Osteoblast (primary cell): Measurements from ENCODE around the gene TGIF1. TPM values are rescaled to one million over a fixed set of nuclear protein-coding genes. Genes with fewer than 3 reads are reported as not detected.
A peak's percentile ranks its signal among the peaks of the same experiment; 100 is the strongest.
"Not testable (repeated sequence)": the region's sequence is repeated elsewhere in the genome, so short reads cannot be mapped to it uniquely, and the experiment has no call there.

Experiments
- DNase-seq: peaks from one replicate; pipeline ENCODE4 v3.0.0; 2011; ENCODE audit warnings: low spot score, mixed read lengths; ENCODE audit not compliant: insufficient read length; ENCODE audit errors: missing footprints
- H2AFZ ChIP-seq: 2 replicates; pipeline ENCODE4 v1.6.0; 2011; ENCODE audit warnings: mild to moderate bottlenecking, low read length
- H3K27ac ChIP-seq: 2 replicates; pipeline ENCODE4 v1.5.1; 2011; ENCODE audit warnings: mild to moderate bottlenecking, low read depth, low read length, moderate library complexity
- H3K27me3 ChIP-seq: 2 replicates; pipeline ENCODE4 v1.6.0; 2012; ENCODE audit warnings: mild to moderate bottlenecking, control low read depth, inconsistent platforms, low read length, moderate library complexity; ENCODE audit not compliant: insufficient read depth
- H3K36me3 ChIP-seq: 2 replicates; pipeline ENCODE4 v1.5.1; 2011; ENCODE audit warnings: mild to moderate bottlenecking, low read length, control low read depth, moderate library complexity; ENCODE audit not compliant: insufficient read depth
- H3K4me1 ChIP-seq: 2 replicates; pipeline ENCODE4 v1.5.1; 2011; ENCODE audit warnings: mild to moderate bottlenecking, low read length, control low read depth, moderate library complexity; ENCODE audit not compliant: insufficient read depth
- H3K4me2 ChIP-seq: 2 replicates; pipeline ENCODE4 v1.6.0; 2011; ENCODE audit warnings: mild to moderate bottlenecking, low read length; ENCODE audit not compliant: insufficient read depth
- H3K4me3 ChIP-seq: fragments of 200-600 bp; sonication (generic); 3 replicates; pipeline ENCODE4 v1.5.1; 2012; ENCODE audit warnings: mild to moderate bottlenecking, low read length, inconsistent platforms; ENCODE audit not compliant: insufficient read depth
- H3K79me2 ChIP-seq: 2 replicates; pipeline ENCODE4 v1.6.0; 2012; ENCODE audit warnings: mild to moderate bottlenecking, low read length, control low read depth, inconsistent platforms; ENCODE audit not compliant: insufficient read depth
- H3K9me3 ChIP-seq: 2 replicates; pipeline ENCODE4 v1.5.1; 2011; ENCODE audit warnings: low read depth, low read length, control low read depth
- H4K20me1 ChIP-seq: 2 replicates; pipeline ENCODE4 v1.6.0; 2012; ENCODE audit warnings: mild to moderate bottlenecking, low read length, control low read depth; ENCODE audit not compliant: insufficient read depth
- total RNA-seq: library from RNA; depleted of rRNA; stranded (reverse); fragments of >200 nt; gene quantifications from 2 replicates; pipeline ENCODE4 v1.2.3, GENCODE V29; 2012
- TF ChIP-seq, protein P1 (sequence below): IDR thresholded peaks from 2 replicates; pipeline ENCODE4 v1.5.1; 2011; ENCODE audit warnings: mild to moderate bottlenecking, low read depth, low read length, moderate library complexity; ENCODE audit errors: extremely low read depth

TGIF1 gene
- total RNA-seq, 1 donor, result 150 TPM

DNA sequence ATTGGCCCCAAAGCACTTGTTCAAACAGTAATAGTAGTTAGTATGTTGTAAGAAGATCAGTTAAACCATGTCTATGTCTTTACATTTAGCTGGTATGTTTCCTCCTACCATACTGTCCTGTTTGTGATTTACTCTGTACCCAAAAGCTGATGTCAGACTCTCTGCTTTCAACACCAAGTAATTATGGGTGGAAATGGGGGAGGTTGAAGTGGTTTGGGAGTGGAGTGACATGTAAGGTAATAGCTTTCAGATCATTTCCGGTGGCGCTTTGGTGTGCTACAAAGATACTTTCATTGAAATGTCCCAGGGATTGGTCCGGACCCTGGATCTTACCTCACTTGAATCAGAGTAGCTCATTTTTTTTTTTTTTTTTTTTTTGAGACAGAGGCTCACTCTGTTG is 39.7 kb upstream of the TGIF1 start:
- Histone ChIP-seq H3K36me3 (no peaks in the 10 kb centered on the region), H4K20me1 (no peaks in the 10 kb centered on the region), H3K4me3 (no peak overlapping the region), H3K27ac (no peak overlapping the region), H3K27me3 (no peaks in the 10 kb centered on the region), H2AFZ (no peak overlapping the region), H3K4me1 (no peaks in the 10 kb centered on the region), H3K9me3 (no peaks in the 10 kb centered on the region), H3K4me2 (no peak overlapping the region), H3K79me2 (no peaks in the 10 kb centered on the region)
- TF ChIP-seq, protein P1, sequence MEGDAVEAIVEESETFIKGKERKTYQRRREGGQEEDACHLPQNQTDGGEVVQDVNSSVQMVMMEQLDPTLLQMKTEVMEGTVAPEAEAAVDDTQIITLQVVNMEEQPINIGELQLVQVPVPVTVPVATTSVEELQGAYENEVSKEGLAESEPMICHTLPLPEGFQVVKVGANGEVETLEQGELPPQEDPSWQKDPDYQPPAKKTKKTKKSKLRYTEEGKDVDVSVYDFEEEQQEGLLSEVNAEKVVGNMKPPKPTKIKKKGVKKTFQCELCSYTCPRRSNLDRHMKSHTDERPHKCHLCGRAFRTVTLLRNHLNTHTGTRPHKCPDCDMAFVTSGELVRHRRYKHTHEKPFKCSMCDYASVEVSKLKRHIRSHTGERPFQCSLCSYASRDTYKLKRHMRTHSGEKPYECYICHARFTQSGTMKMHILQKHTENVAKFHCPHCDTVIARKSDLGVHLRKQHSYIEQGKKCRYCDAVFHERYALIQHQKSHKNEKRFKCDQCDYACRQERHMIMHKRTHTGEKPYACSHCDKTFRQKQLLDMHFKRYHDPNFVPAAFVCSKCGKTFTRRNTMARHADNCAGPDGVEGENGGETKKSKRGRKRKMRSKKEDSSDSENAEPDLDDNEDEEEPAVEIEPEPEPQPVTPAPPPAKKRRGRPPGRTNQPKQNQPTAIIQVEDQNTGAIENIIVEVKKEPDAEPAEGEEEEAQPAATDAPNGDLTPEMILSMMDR, result no peak
- no peak for DNase-seq

GRCh38 chr18:3410876-3411275 is 39.1 kb upstream of the TGIF1 start:
- not testable (repeated sequence) for DNase-seq, H3K79me2 ChIP-seq, H2AFZ ChIP-seq

DNA sequence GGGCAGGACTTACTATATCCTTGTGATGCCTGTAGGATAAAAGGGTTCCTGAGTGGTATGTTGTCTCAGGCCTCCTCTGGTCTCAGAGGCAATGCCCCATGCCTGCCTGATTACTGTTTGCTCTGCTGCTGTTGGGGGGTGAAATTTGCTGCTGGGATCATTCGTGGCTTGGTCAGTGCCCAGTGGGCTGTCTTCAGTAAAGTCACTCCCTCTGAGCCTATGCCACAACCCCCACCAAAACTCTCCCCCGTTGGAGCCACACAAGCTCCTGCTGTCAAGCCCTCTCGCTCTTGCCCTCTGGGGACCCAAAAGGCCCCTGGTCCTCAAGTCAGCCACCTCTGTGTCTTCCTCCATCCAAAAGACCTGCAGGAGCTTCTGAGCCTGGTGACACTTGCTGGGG is 38.6 kb upstream of the TGIF1 start:
- Histone ChIP-seq H3K27me3 (no peaks in the 10 kb centered on the region), H3K9me3 (no peaks in the 10 kb centered on the region), H2AFZ (peak overlapping the region; percentile 88), H3K79me2 (no peaks in the 10 kb centered on the region), H3K4me3 (no peak overlapping the region), H3K27ac (no peak overlapping the region), H4K20me1 (no peaks in the 10 kb centered on the region), H3K4me1 (no peaks in the 10 kb centered on the region), H3K36me3 (no peaks in the 10 kb centered on the region), H3K4me2 (no peak overlapping the region)
- DNase-seq, result peak; percentile 47
- TF ChIP-seq, protein P1, result no peak

More at GRCh38 chr18:3410876-3411275, 39.1 kb upstream of the TGIF1 start:
- not testable (repeated sequence) for H3K4me1 ChIP-seq, H3K4me3 ChIP-seq, H3K27ac ChIP-seq, H3K4me2 ChIP-seq, H3K36me3 ChIP-seq, H3K27me3 ChIP-seq, H3K9me3 ChIP-seq, H4K20me1 ChIP-seq

- DNase-seq, result peak; percentile 74
- TF ChIP-seq, protein P1, result no peak
Measured at GRCh38 chr18:3411854-3412268, 38.1 kb upstream of the TGIF1 start.

GRCh38 chr18:3412528-3412927 is 37.4 kb upstream of the TGIF1 start:
- not testable (repeated sequence) for H3K27me3 ChIP-seq, H3K79me2 ChIP-seq, H2AFZ ChIP-seq, H3K4me2 ChIP-seq, H3K36me3 ChIP-seq, DNase-seq, H3K4me1 ChIP-seq, H4K20me1 ChIP-seq, H3K4me3 ChIP-seq, H3K27ac ChIP-seq, H3K9me3 ChIP-seq

More at GRCh38 chr18:3411854-3412268, 38.1 kb upstream of the TGIF1 start:
- Histone ChIP-seq H4K20me1 (no peaks in the 10 kb centered on the region), H3K79me2 (no peaks in the 10 kb centered on the region), H3K36me3 (no peaks in the 10 kb centered on the region), H3K4me1 (no peaks in the 10 kb centered on the region), H3K27me3 (no peaks in the 10 kb centered on the region), H3K27ac (no peak overlapping the region), H3K9me3 (no peaks in the 10 kb centered on the region), H2AFZ (peak overlapping the region; percentile 88), H3K4me2 (peak overlapping the region; percentile 53), H3K4me3 (peak overlapping the region; percentile 65)
